B cell (primary cell): ENCODE data around the gene CCHCR1. TPM values are rescaled to one million over a fixed set of nuclear protein-coding genes. Genes with fewer than 3 reads are reported as not detected.

Source experiments
- ATAC-seq: fragments of 200-7000 bp; cut with Tn5 transposase; one replicate; pipeline ENCODE4 v1.10.0; 2021; ENCODE audit warnings: low read depth, mild to moderate bottlenecking, moderate number of reproducible peaks, moderate library complexity
- CTCF ChIA-PET: fragments of 350-600 bp; sonication (Branson Sonifier 250); formaldehyde crosslinking; loops from one replicate; lab custom pipeline; 2021; ENCODE audit warnings: antibody characterized with exemption, inconsistent platforms; lab: Charles Lee
- POLR2A ChIA-PET: fragments of 350-600 bp; sonication (Branson Sonifier 250); formaldehyde crosslinking; loops from one replicate; lab custom pipeline; 2021; ENCODE audit warnings: antibody characterized with exemption; lab: Charles Lee
- DNase-seq: peaks from one replicate; pipeline ENCODE4 v3.0.0; 2013
- H2AFZ ChIP-seq: 2 replicates; pipeline ENCODE4 v1.6.1; 2012; ENCODE audit warnings: mild to moderate bottlenecking, low read depth, low read length; ENCODE audit not compliant: insufficient read depth, poor library complexity, severe bottlenecking
- H3K27ac ChIP-seq, 2 donors: 1 replicate in 1 of 2; 2 replicates in 1 of 2; pipeline ENCODE4 v1.5.1; 2012 to 2013; ENCODE audit warnings: low read length in 2 of 2, mild to moderate bottlenecking in 2 of 2, moderate library complexity in 1 of 2
- H3K27me3 ChIP-seq, 4 experiments: fragments of 200-600 bp in 1 of 4; sonication (generic) in 1 of 4; replicated peaks in 1 of 4; 1 replicate in 2 of 4; 2 replicates in 2 of 4; pipeline versions ENCODE4 v1.6.1 to v1.7.0; 2013 to 2016; ENCODE audit warnings: low read length in 3 of 4, mild to moderate bottlenecking in 2 of 4, mixed read lengths in 1 of 4, moderate library complexity in 1 of 4; ENCODE audit not compliant: insufficient read depth in 4 of 4, control insufficient read depth in 3 of 4; ENCODE audit errors: control extremely low read depth in 1 of 4
- H3K36me3 ChIP-seq, 2 experiments: replicated peaks in 1 of 2; 1 replicate in 1 of 2; 2 replicates in 1 of 2; pipeline versions ENCODE4 v1.6.1 to v1.7.1; 2013; ENCODE audit warnings: low read length in 1 of 2; ENCODE audit not compliant: insufficient read depth in 2 of 2, control insufficient read depth in 1 of 2; ENCODE audit errors: control extremely low read depth in 1 of 2, extremely low read depth in 1 of 2
- H3K4me1 ChIP-seq, 2 donors: fragments of 200-600 bp in 1 of 2; sonication (generic) in 1 of 2; 1 replicate in 1 of 2; 2 replicates in 1 of 2; pipeline versions ENCODE4 v1.5.1 to v1.6.1; 2013 to 2017; ENCODE audit warnings: low read length in 2 of 2; ENCODE audit not compliant: control insufficient read depth in 2 of 2, insufficient read depth in 2 of 2
- H3K4me2 ChIP-seq: replicated peaks from 2 replicates; pipeline ENCODE3; 2012; ENCODE audit warnings: mild to moderate bottlenecking, low read depth, low read length; ENCODE audit not compliant: poor library complexity, severe bottlenecking
- H3K4me3 ChIP-seq, 5 experiments: fragments of 200-600 bp in 1 of 5; sonication (generic) in 1 of 5; 1 replicate in 3 of 5; 2 replicates in 2 of 5; pipeline versions ENCODE4 v1.5.1 to v1.7.0; 2011 to 2016; ENCODE audit warnings: low read length in 4 of 5, mild to moderate bottlenecking in 4 of 5, low read depth in 2 of 5, control low read depth in 1 of 5, moderate library complexity in 1 of 5; ENCODE audit not compliant: insufficient read depth in 1 of 5; ENCODE audit errors: control extremely low read depth in 1 of 5, extremely low read depth in 1 of 5
- H3K79me2 ChIP-seq: fragments of 200-600 bp; sonication (generic); one replicate; pipeline ENCODE4 v1.6.0; 2016; ENCODE audit warnings: low read length; ENCODE audit not compliant: control insufficient read depth, insufficient read depth
- H3K9ac ChIP-seq: fragments of 200-600 bp; sonication (generic); 2 replicates; pipeline ENCODE4 v1.6.1; 2017; ENCODE audit warnings: mild to moderate bottlenecking, low read length, moderate library complexity
- H3K9me3 ChIP-seq, 3 donors: one replicate each; pipeline versions ENCODE4 v1.6.1 to v1.7.1; 2013; ENCODE audit warnings: low read length in 2 of 3; ENCODE audit not compliant: control insufficient read depth in 2 of 3, insufficient read depth in 1 of 3; ENCODE audit errors: control extremely low read depth in 1 of 3
- H4K20me1 ChIP-seq: 2 replicates; pipeline ENCODE4 v1.6.0; 2012; ENCODE audit warnings: mild to moderate bottlenecking, low read length; ENCODE audit not compliant: insufficient read depth, control insufficient read depth, poor library complexity, severe bottlenecking
- H3K27ac Mint-ChIP-seq: one replicate; pipeline ENCODE4 v1.8.0; 2021; ENCODE audit warnings: mixed read lengths
- H3K27me3 Mint-ChIP-seq: one replicate; pipeline ENCODE4 v1.8.0; 2021; ENCODE audit warnings: mixed read lengths
- H3K4me1 Mint-ChIP-seq: one replicate; pipeline ENCODE4 v1.8.0; 2021; ENCODE audit warnings: mixed read lengths
- H3K4me3 Mint-ChIP-seq: one replicate; pipeline ENCODE4 v1.8.0; 2021; ENCODE audit warnings: mixed read lengths
- H3K9me3 Mint-ChIP-seq: one replicate; pipeline ENCODE4 v1.8.0; 2022; ENCODE audit warnings: mixed read lengths; ENCODE audit not compliant: insufficient read depth
- EZH2 ChIP-seq: IDR thresholded peaks from 2 replicates; pipeline ENCODE4 v1.6.1; 2012; ENCODE audit warnings: borderline replicate concordance, low read depth, mild to moderate bottlenecking, moderate library complexity, low read length; ENCODE audit not compliant: insufficient read depth, poor library complexity, severe bottlenecking
- WGBS: methylation state at CpG from one replicate; pipeline ENCODE4 v1.1.5; 2013; ENCODE audit warnings: missing lambda C conversion rate; ENCODE audit not compliant: insufficient coverage; 5-methylcytosine and 5-hydroxymethylcytosine counted together
- intact Hi-C: fragments of 100-400 bp; cut with micrococcal nuclease; formaldehyde crosslinking; loops from one replicate; pipeline ENCODE4 v1.10.0; 2022
- polyA plus RNA-seq: library from polyadenylated mRNA; depleted of rRNA; stranded (reverse); fragments of >200 nt; gene quantifications from 2 replicates; pipeline ENCODE4 v1.2.3, GENCODE V29; 2012
- total RNA-seq, 2 donors: library from RNA; stranded (reverse); fragments of 120-200 nt in 1 of 2; gene quantifications; 1 replicate in 1 of 2; 2 replicates in 1 of 2; pipeline versions ENCODE4 v1.2.3 to v1.2.4, GENCODE V29; 2013 to 2022
- TF ChIP-seq, protein P1 (sequence below): fragments of 200-600 bp; IDR thresholded peaks from one replicate; pipeline ENCODE4 v1.8.0; 2022; ENCODE audit warnings: antibody characterized with exemption, mild to moderate bottlenecking

Gene CCHCR1
- total and polyA plus RNA-seq, 2 donors (not counting 1 experiment from before 2014, with no cell fraction given): 17.0 to 34.7 TPM

DNA sequence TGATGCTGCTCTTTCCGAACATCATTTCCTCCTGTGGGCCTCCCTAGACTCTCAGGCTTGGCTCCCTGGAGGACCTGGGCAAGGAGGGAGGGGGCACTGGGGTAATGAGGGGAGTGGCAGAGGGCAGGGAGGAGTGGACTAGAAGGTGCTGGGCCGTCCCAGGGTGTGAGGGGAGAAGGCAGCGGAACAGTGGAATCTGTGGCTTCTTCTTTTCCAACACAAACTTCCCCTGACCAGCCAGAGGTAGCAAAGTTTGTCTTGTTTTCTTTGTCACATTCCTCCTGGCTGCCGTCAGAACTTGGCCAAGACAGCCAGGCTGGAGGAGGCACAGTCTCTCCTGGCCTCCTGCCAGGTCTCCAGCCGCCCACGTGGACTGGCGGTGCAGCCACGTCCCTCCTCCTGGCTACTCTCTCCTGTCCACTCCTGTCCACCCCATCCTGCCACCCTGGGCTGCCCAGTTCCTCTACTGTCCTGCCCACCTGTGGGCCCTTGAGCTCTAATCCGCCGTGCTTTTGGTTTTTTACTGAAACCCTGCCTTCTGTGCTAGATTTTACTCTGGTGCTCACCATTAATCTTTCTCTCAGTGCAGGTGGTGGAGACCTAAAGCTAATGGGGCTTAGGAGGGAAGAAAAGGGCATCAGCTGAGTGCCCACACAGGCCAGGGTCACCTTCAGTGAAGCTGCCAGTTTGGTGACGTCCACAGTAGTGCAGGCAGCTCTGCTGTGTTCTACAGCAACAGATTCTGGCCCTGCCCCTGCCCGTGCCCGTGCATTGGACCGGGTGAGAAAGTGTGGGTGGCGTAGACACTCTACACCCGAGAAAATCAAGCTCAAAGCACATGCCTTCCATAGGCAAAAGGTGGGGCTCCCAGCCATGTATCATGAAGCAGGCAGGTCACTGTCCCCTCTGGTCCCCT lies 34.6 kb downstream of the CCHCR1 start:
- Mint-ChIP-seq H3K4me3 (no peak overlapping the region), H3K27me3 (peaks cover 23% of the 10 kb centered on the region), H3K27ac (no peak overlapping the region), H3K9me3 (no peaks in the 10 kb centered on the region), H3K4me1 (peaks cover 2% of the 10 kb centered on the region)
- ATAC-seq (no peak), DNase-seq (no peak)
- 89% methylated on average over 14 of the region's 16 CpGs for WGBS
- no peaks in the 10 kb centered on the region for H3K36me3 ChIP-seq
- no peak overlapping the region for H2AFZ ChIP-seq
- no peak overlapping the region for H3K27ac ChIP-seq
- no peaks in the 10 kb centered on the region for H4K20me1 ChIP-seq
- CTCF ChIA-PET: interaction anchor here (0.6 kb wide), 1 partner anchor 26 kb away, joined by 4 read pairs; no protein-coding TSS in a partner anchor
- intact Hi-C loops: no loop called here
- H3K9ac ChIP-seq: no peak overlapping the region
- H3K4me2 ChIP-seq: no peak overlapping the region
- POLR2A ChIA-PET: no interaction called here
- H3K9me3 ChIP-seq: no peaks in the 10 kb centered on the region
- H3K4me3 ChIP-seq: no peak overlapping the region
- TF ChIP-seq EZH2: no peak
- TF ChIP-seq, protein P1, sequence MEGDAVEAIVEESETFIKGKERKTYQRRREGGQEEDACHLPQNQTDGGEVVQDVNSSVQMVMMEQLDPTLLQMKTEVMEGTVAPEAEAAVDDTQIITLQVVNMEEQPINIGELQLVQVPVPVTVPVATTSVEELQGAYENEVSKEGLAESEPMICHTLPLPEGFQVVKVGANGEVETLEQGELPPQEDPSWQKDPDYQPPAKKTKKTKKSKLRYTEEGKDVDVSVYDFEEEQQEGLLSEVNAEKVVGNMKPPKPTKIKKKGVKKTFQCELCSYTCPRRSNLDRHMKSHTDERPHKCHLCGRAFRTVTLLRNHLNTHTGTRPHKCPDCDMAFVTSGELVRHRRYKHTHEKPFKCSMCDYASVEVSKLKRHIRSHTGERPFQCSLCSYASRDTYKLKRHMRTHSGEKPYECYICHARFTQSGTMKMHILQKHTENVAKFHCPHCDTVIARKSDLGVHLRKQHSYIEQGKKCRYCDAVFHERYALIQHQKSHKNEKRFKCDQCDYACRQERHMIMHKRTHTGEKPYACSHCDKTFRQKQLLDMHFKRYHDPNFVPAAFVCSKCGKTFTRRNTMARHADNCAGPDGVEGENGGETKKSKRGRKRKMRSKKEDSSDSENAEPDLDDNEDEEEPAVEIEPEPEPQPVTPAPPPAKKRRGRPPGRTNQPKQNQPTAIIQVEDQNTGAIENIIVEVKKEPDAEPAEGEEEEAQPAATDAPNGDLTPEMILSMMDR: no peak
- H3K27me3 ChIP-seq: peaks cover 0 to 7% (median 0%) of the 10 kb centered on the region in 4 experiments
- H3K4me1 ChIP-seq: no peaks in the 10 kb centered on the region
- H3K79me2 ChIP-seq: no peaks in the 10 kb centered on the region
